Middle frontal gyrus (tissue), 1 donor: ENCODE data around the gene OSBPL10.

Experiments
- DNase-seq: peaks from one replicate; pipeline ENCODE4 v3.0.0-alpha.2; 2015; ENCODE audit warnings: low spot score; ENCODE audit errors: extremely low spot score

Gene OSBPL10

GRCh38 chr3:31621314-31621713 is 359.7 kb downstream of the OSBPL10 start:
- DNase-seq, result no peak

- DNase-seq, result no peak
These were observed 360.4 kb downstream of the OSBPL10 start for GRCh38 chr3:31620656-31621055.

- DNase-seq, result no peak
These were observed 364.4 kb downstream of the OSBPL10 start for GRCh38 chr3:31616711-31617110.

- no peak for DNase-seq
These were observed 365.8 kb downstream of the OSBPL10 start for GRCh38 chr3:31615071-31615875.

- no peak for DNase-seq
These were observed 366.7 kb downstream of the OSBPL10 start for GRCh38 chr3:31614162-31614921.

GRCh38 chr3:31613654-31614053 is 367.4 kb downstream of the OSBPL10 start:
- DNase-seq, result no peak

- no peak for DNase-seq
These were observed 367.9 kb downstream of the OSBPL10 start for GRCh38 chr3:31613177-31613576.
